T follicular helper cell (primary cell): ENCODE results near the gene BMPR1B.

Experiments used
- DNase-seq: peaks from one replicate; pipeline ENCODE4 v3.0.0-alpha.2; 2020; ENCODE audit warnings: low read depth

Gene BMPR1B

DNA sequence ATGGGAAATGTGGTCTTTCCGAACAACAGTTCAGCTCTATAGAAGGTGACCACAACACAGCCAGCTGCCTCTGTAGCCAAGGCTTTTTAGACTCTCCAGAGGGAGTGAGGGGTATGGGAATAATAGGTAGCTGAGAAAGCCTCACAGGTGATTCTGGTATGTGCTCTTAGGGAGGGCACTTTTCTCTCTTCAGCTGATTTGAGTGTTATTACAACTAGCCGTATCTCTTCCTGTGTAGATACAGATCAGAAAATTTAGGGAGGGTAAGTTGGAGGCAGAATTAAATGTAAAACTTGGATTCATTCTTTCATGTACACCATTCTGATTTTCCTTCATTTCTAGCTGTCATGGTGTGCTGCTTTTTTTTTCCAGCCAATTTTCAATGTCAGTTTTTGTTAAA lies 154.9 kb downstream of the BMPR1B start:
- no peak for DNase-seq

DNA sequence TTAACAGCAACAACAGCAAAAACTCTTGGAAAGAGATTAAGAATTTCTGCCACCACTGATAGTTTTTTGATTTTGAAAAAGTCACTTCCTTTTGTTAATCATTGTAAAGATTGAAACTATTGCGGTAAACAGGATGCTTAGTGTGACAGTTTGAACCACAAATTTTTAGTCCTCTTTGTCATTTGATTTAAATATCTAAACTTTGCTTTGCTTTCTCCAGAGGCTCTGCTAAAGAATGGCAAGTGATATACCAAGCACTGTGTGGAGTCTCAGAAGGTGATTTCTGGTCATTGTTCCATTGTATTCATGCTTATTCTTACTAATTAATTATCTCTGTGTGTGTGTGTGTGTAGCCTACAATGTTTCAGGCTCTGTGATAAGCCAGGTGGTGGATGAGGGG lies 155.6 kb downstream of the BMPR1B start:
- DNase-seq, result no peak

- no peak for DNase-seq
Measured at GRCh38 chr4:94917146-94917545, 159.4 kb downstream of the BMPR1B start.

GRCh38 chr4:94918543-94918942 lies 160.8 kb downstream of the BMPR1B start:
- DNase-seq, result no peak

DNA sequence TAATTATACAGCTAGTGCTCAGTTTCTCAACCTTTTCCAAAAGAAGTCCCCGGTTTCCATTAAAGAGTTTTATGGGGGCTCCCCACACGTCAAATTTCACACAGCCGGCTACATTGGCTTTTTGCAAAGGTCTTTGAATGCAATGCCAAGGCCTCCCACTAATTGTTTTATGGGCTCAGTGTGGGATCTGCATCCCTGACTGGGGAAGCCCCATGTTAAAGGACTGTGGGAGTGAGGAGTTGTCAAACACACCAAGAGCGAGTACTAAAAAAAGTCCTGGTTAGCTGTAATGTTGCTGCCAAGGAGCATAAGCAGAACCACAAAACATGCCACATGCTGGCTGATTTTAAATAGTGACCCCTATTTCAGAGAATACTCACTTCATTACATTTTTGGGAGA lies 162.6 kb downstream of the BMPR1B start:
- DNase-seq, result no peak

GRCh38 chr4:94924566-94924965 lies 166.8 kb downstream of the BMPR1B start:
- DNase-seq, result no peak

- DNase-seq, result no peak
Measured at GRCh38 chr4:94925764-94926347, 168.1 kb downstream of the BMPR1B start.

- DNase-seq, result no peak
Measured at GRCh38 chr4:94926936-94927335, 169.2 kb downstream of the BMPR1B start.

DNA sequence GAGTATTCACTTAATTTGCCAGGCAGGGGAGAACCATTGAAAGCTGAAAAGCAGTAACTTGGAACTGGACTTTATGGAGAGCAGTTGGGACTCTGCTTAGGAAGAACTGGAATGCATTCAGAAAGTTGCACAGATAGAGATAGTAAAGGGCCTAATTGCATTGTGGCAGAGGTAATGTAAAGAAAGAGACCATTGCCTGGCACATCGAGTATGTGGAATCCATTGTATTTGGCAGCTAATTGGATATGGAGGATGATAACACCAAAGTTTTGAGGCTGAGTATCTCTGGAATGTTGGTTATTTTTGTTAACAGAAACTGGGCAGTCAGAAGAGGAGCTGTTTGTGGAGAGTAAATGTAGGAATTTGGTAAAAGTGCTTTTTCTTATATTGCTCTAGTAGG lies 169.9 kb downstream of the BMPR1B start:
- DNase-seq, result no peak

DNA sequence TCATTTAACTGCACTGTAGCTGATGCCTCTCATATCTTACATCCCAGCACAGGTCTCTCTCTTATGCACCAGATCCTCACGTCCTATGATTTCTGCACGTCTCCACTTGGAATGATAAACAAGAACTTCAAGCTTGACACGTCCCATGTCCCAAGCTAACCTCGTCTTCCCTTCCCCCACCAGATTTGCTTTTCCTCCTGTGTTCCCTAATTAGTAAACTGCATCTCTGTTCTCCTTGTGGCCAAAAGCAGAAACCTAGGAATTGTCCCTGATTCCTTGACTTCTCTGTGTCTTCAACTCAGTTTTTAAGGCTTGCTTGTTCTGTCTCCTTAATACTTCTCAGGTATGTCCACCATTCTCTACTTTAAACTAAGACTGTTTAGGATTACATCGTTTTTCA lies 171.9 kb downstream of the BMPR1B start:
- no peak for DNase-seq

- no peak for DNase-seq
Measured at GRCh38 chr4:94931626-94932025, 173.9 kb downstream of the BMPR1B start.

DNA sequence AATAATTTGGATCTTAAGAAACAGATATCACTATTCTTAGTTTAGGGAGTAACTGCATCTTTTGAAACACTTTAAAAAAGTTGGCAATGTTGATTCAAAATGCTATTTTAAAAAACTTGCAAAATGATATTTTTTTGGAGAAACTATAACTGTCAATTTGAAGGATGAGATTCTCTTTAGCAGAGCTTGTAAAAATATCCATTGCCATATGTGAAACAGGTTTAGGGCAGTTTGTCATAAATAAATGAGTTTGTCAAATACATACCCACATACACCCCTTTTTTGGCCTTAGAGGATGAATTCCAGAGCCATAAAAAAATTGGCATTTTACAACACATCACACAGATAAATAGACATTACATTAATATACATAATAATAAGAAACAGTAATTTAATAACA lies 174.6 kb downstream of the BMPR1B start:
- DNase-seq, result no peak

DNA sequence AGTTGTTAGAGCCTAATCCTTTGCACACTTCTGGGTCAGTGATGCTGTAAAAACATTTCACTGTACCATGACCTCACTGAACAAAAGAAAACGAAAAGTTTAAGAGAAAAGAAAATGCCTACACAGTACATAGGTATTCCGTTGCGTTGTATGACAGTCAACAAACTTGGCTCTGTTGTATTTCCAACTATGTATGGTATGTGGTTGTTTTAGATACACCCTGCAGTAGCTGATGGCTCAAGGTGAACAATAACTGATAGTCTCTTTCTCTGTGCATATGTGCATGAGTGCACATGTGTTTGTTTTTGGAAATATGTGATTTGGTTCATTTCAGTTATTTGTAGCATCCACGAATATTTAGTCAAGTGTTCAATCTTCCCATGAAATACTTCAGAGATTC lies 176.0 kb downstream of the BMPR1B start:
- no peak for DNase-seq

DNA sequence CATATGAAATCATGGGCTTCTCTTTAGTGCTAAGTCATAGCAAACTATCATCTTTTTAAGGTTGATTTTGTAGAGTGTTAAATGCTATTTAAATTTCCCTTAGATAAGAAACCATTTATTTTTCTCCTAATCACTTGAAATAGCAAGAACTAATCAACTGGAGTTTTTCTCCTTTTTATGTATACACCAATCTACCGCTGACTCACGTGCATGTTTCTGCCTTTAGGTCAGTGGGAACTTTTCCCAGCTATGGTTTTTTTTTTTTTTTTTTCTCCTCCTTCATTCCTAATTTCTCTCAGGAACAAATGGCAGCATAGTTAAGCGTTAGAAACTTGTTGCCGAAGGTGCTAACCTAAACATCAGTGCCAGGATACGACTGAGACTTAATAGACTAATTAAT lies 176.4 kb downstream of the BMPR1B start:
- DNase-seq, result no peak

DNA sequence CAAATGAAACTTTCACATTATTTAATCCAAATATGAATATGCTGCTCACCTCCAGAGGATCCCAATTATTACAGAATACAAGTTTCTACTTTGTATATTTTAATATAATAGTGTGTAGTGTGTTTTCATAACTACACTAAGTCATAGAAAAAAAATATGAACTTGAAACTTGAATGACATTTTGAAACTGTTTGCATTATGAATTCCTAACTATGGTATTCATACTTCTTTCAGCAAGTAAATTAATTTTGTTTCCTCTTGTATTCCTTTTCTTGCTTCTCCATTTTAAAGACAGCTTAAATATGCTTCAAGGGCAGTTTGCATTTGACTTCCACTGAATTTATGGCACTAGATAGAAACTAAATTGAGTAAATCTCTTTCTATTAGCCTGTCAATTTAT lies 177.1 kb downstream of the BMPR1B start:
- no peak for DNase-seq

DNA sequence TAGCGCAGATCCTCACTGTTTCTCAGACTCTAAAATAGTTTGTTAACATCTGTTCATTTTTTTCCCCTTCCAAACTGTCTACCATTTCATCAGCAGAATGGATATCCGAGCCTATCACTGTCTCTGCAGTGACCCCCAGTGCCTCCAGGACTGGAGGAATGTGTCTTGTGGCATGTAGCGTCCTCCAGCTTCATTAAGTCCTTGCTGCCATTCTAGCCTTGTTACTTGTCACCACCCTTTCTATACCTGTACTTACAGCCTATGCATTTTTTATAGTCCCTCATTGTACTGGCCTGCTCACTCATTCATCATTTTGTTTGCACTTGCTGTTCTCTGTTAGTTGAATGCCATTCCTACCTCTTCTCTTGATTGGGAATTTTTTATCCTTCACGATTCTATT lies 179.1 kb downstream of the BMPR1B start:
- no peak for DNase-seq

DNA sequence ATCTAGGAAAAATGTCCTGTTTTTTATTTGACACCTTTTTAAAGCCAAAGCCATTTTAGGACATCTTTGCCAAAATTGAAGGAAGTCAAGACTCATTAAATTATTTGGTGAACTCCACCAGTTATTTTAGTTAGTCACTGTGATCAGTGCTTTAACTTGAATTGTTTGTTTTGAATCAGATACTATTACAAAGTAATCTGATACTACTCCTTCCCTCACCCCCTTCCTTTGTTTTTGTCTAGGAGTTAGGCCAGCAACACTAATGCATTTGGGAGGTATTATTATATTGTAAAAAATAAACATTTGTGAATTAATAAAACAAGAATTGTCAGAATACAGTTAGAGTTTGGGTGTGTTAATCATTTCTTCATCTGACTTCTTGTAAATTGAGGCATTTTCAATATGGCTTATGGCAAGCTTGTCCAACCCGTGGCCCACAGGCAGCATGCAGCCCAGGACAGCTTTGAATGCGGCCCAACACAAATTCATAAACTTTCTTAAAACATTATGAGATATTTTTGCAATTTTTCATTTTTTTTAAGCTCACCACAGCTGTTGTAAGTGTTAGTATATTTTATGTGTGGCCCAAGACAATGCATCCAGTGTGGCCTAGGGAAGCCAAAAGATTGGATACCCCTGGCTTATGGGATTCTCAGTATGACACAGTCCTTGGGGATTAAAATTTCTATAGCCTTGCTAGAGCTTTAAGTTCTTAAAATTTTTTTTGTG lies 182.2 kb downstream of the BMPR1B start:
- no peak for DNase-seq

- no peak for DNase-seq
Measured at GRCh38 chr4:94940520-94940908, 182.8 kb downstream of the BMPR1B start.

DNA sequence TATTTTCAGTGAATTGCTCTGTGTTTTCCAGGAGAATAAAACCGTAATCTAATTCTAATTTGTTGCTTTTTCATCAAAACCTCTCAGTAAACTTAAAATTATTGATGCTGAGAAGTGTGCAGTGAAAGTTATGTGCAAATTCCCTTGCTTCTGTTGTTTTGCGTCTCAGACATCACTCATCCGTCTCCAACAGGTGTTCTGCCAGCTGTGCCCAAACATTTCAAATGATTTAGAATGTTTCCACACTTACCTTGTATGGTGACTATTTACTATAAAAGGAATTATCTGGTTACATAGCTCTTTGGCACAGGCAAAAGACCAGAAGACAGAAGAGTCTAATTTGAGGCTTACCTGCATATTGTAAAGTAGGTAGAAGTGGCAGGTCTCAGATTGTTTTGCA lies 184.0 kb downstream of the BMPR1B start:
- no peak for DNase-seq

GRCh38 chr4:94944726-94945125 lies 187.0 kb downstream of the BMPR1B start:
- no peak for DNase-seq

DNA sequence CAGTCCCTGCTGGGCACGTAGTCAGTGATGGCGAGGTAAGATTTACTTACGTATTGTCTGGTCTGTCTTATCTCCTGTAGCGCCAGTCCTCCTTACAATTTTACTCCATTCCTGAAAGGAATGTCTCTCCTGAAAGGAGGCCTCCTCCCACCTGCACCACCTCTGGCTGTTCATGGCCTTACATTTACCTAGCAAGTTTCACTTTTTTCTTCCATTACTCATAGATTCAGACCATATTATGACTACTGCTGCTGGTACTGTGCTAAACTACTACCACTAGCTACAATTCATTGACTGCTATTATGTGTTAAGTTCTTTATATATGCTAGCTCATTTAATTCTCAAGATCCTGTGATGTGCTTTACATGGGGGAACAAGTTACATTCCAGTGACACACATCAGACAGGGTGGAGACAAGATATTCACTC lies 189.9 kb downstream of the BMPR1B start:
- DNase-seq, result no peak

GRCh38 chr4:94954251-94954650 lies 196.5 kb downstream of the BMPR1B start:
- DNase-seq, result no peak

DNA sequence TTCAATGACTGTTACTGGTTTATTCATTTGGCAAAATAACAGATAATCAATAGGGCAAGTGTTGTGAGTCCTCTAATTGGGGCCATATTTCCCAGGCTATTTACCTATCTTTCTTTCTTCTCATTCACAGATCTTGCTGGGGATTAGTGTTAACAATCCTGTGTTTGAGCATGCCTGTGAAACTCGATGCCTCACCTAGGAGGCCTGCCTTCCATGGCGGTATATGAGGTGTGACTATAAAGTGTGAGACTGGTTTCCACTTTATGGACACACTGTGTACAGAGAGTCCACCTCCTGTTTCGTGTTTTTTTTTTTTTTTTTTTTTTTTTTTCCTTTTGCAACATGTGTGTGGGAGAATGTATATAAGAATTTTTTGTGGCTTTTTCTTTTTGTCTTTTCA lies 199.3 kb downstream of the BMPR1B start:
- no peak for DNase-seq

DNA sequence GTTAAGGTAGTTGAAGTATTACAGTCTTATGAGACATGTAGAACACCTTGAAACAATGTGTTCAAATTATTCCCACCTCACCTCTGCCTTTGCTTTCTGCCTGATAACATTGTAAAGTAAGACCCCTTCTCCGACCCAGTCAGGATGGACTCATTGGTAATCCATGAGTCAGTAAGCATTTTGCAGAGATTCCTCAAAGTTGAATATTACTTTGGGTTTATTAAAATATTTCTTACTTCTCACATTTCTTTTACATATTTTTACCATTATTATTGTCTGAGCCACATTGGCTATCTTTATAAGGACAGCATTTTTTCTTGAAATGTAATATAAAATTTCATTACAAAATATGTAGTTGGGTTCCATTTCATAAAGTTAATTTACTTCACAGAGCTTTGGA lies 201.6 kb downstream of the BMPR1B start:
- DNase-seq, result no peak
